Endothelial cell of umbilical vein (primary cell): Measurements from ENCODE around the gene CPB2. TPM values are rescaled to one million over a fixed set of nuclear protein-coding genes. Genes with fewer than 3 reads are reported as not detected.

Experiments used
- BruUV-seq: library from RNA; stranded (reverse); fragments of 400-500 nt; replicated peaks from 2 replicates; lab custom pipeline; 2021; lab: Mats Ljungman, UMichigan
- CTCF ChIA-PET: fragments of 300-600, 350-600 bp; sonication (Branson Sonifier 250); formaldehyde crosslinking; loops from one replicate; lab custom pipeline; 2021; ENCODE audit warnings: antibody characterized with exemption, inconsistent platforms; lab: Charles Lee
- POLR2A ChIA-PET: fragments of 300-600, 350-600 bp; sonication (Branson Sonifier 250); formaldehyde crosslinking; loops from one replicate; lab custom pipeline; 2021; ENCODE audit warnings: antibody characterized with exemption, inconsistent platforms; lab: Charles Lee
- DNase-seq: peaks from one replicate; pipeline ENCODE4 v3.0.0-alpha.2; 2011; ENCODE audit warnings: low read depth, low spot score
- FAIRE-seq: peaks from 2 replicates; lab custom pipeline; 2011; peaks lifted over from hg19 to GRCh38; lab: Jason Lieb, UNC
- H2AFZ ChIP-seq: 2 replicates; pipeline ENCODE4 v1.6.0; 2012; ENCODE audit warnings: low read depth, low read length, control low read depth, inconsistent platforms
- H3K27ac ChIP-seq: 2 replicates; pipeline ENCODE4 v1.5.1; 2011; ENCODE audit warnings: low read depth, mild to moderate bottlenecking, control low read depth, low read length, moderate library complexity; ENCODE audit not compliant: insufficient read depth
- H3K27me3 ChIP-seq, 2 experiments: 2 replicates each; pipeline versions ENCODE4 v1.6.0 to v1.6.1; 2011; ENCODE audit warnings: low read length in 2 of 2, mixed read lengths in 1 of 2; ENCODE audit not compliant: control insufficient read depth in 2 of 2, insufficient read depth in 2 of 2
- H3K36me3 ChIP-seq, 2 experiments: 2 replicates in 1 of 2; 3 replicates in 1 of 2; pipeline ENCODE4 v1.5.1; 2011; ENCODE audit warnings: low read length in 2 of 2, mild to moderate bottlenecking in 1 of 2, moderate library complexity in 1 of 2; ENCODE audit not compliant: control insufficient read depth in 2 of 2, insufficient read depth in 2 of 2; ENCODE audit errors: extremely low read depth in 1 of 2
- H3K4me1 ChIP-seq: 3 replicates; pipeline ENCODE4 v1.5.1; 2011; ENCODE audit warnings: mild to moderate bottlenecking, low read length; ENCODE audit not compliant: control insufficient read depth, insufficient read depth; ENCODE audit errors: extremely low read depth
- H3K4me2 ChIP-seq: 2 replicates; pipeline ENCODE4 v1.6.1; 2011; ENCODE audit warnings: low read length, control low read depth, mixed read lengths; ENCODE audit not compliant: insufficient read depth
- H3K4me3 ChIP-seq, 3 experiments: fragments of 200-600 bp in 1 of 3; sonication (generic), shearing (Covaris generic) in 1 of 3; replicated peaks in 1 of 3; 2 replicates each; pipeline ENCODE4 v1.5.1; 2011 to 2016; ENCODE audit warnings: control low read depth in 3 of 3, low read length in 3 of 3, mild to moderate bottlenecking in 2 of 3, inconsistent platforms in 1 of 3, low read depth in 1 of 3, moderate library complexity in 1 of 3; ENCODE audit not compliant: insufficient read depth in 1 of 3
- H3K79me2 ChIP-seq: 2 replicates; pipeline ENCODE4 v1.6.0; 2012; ENCODE audit warnings: low read length, inconsistent platforms; ENCODE audit not compliant: control insufficient read depth, insufficient read depth
- H3K9ac ChIP-seq: replicated peaks from 2 replicates; pipeline ENCODE3; 2011; ENCODE audit warnings: low read length, control low read depth; ENCODE audit not compliant: insufficient read depth; ENCODE audit errors: extremely low read depth
- H3K9me1 ChIP-seq: replicated peaks from 3 replicates; pipeline ENCODE4 v1.6.0; 2011; ENCODE audit warnings: mild to moderate bottlenecking, low read length; ENCODE audit not compliant: control insufficient read depth, insufficient read depth; ENCODE audit errors: extremely low read depth
- H3K9me3 ChIP-seq: replicated peaks from 2 replicates; pipeline ENCODE4 v1.5.1; 2012; ENCODE audit warnings: low read length, inconsistent platforms; ENCODE audit not compliant: control insufficient read depth, insufficient read depth
- H4K20me1 ChIP-seq: replicated peaks from 2 replicates; pipeline ENCODE3; 2011; ENCODE audit warnings: mild to moderate bottlenecking, low read length; ENCODE audit not compliant: control insufficient read depth, insufficient read depth; ENCODE audit errors: extremely low read depth
- EZH2 ChIP-seq: IDR thresholded peaks from 2 replicates; pipeline ENCODE4 v1.6.1; 2012; ENCODE audit warnings: borderline replicate concordance, low read depth, mild to moderate bottlenecking, moderate library complexity, low read length, inconsistent platforms; ENCODE audit not compliant: severe bottlenecking
- FOS ChIP-seq: IDR thresholded peaks from 2 replicates; pipeline ENCODE4 v1.6.1; 2011; ENCODE audit warnings: mild to moderate bottlenecking, low read length, moderate library complexity, borderline replicate concordance; ENCODE audit not compliant: insufficient read depth
- GATA2 ChIP-seq: IDR thresholded peaks from 2 replicates; pipeline ENCODE4 v1.7.0; 2011; ENCODE audit warnings: low read depth, mild to moderate bottlenecking, moderate library complexity, mixed read lengths, low read length; ENCODE audit not compliant: insufficient read length, insufficient read depth
- JUN ChIP-seq: IDR thresholded peaks from 2 replicates; pipeline ENCODE4 v1.6.1; 2011; ENCODE audit warnings: borderline replicate concordance, low read depth; ENCODE audit not compliant: insufficient read length, insufficient read depth
- MYC ChIP-seq: IDR thresholded peaks from one replicate; pipeline ENCODE4 v1.6.1; 2011; ENCODE audit warnings: mild to moderate bottlenecking, low read depth, low read length
- POLR2A ChIP-seq: IDR thresholded peaks from 2 replicates; pipeline ENCODE4 v1.6.1; 2012; ENCODE audit warnings: low read depth, mild to moderate bottlenecking, control low read depth, low read length
- POLR2AphosphoS5 ChIP-seq: IDR thresholded peaks from 2 replicates; pipeline ENCODE4 v1.6.1; 2012; ENCODE audit warnings: low read depth, mild to moderate bottlenecking, control low read depth, low read length, moderate library complexity; ENCODE audit not compliant: insufficient read depth
- dilution Hi-C: fragments of 300-500 bp; cut with MboI; formaldehyde crosslinking; loops from one replicate; pipeline ENCODE4 v1.15.0; 2019; ENCODE audit warnings: low sequenced_read_pairs; ENCODE audit not compliant: extremely low pct_ligation_motif_present
- intact Hi-C: fragments of 100-400 bp; cut with micrococcal nuclease; formaldehyde crosslinking; loops from one replicate; pipeline ENCODE4 v1.10.0; 2022
- polyA plus RNA-seq, 4 experiments: library from polyadenylated mRNA; depleted of rRNA in 3 of 4; stranded (reverse) in 3 of 4; unstranded in 1 of 4; fragments of >200 nt; gene quantifications; 2 replicates each; pipeline versions ENCODE4 v1.2.1 to v1.2.3, GENCODE V29; 2011 to 2012; ENCODE audit warnings: missing spikeins in 1 of 4
- total RNA-seq: library from RNA; stranded (reverse); gene quantifications from 2 replicates; pipeline ENCODE4 v1.2.3, GENCODE V29; 2021
- TF ChIP-seq, protein P1 (sequence below): IDR thresholded peaks from 2 replicates; pipeline ENCODE4 v1.6.1; 2011; ENCODE audit not compliant: insufficient read depth, insufficient read length
- TF ChIP-seq, protein P2 (sequence below), 2 donors: IDR thresholded peaks; 1 replicate in 1 of 2; 2 replicates in 1 of 2; pipeline ENCODE4 v1.5.1; 2011; ENCODE audit warnings: low read length in 2 of 2, mild to moderate bottlenecking in 2 of 2, moderate library complexity in 2 of 2, control low read depth in 1 of 2, inconsistent platforms in 1 of 2, low read depth in 1 of 2; ENCODE audit not compliant: insufficient read depth in 1 of 2; ENCODE audit errors: extremely low read depth in 1 of 2

The CPB2 gene
- total and polyA plus RNA-seq, 2 donors (not counting 3 experiments of a cell fraction or from before 2014, with no cell fraction given): not detected

DNA sequence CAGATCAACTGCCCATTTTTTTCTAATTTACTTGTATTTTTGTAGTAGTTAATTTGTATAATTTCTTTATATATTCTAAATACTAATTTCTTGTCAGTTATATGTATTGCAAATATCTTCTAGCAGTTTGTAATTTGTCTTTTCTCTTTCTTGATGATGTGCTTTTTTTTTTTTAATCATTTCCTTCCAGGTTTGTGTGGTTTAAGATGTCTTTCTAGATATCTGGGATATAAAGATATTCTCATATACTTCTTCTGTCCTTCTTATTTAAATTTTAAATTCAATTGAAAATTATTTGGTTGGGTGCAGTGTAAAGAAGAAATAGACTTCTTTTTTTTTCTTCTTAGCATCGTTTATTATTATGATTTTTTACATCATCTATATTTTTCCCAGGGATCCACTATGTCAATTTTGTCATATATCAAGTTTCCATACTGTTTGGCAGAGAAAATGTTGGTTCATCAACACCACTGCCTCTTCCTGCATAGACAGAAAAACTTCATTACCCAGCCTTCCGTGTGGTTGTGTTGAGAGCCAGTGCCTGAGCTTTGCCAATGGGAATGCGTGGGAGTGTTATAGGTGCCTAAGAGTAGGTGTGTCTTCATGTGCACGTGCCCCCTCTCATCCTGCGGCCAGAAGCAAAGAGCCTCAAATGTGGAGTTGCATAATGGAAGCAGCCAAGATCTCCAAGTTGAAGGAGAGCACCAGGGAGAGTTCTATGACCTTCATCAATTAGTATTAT lies 15.8 kb downstream of the CPB2 start:
- Histone ChIP-seq H3K4me2 (no peak overlapping the region), H3K9me1 (no peaks in the 10 kb centered on the region), H3K27me3 (peaks cover under 1 to 10% of the 10 kb centered on the region in 2 experiments), H3K9ac (no peak overlapping the region), H2AFZ (no peak overlapping the region), H3K9me3 (no peaks in the 10 kb centered on the region), H4K20me1 (no peaks in the 10 kb centered on the region), H3K4me1 (no peaks in the 10 kb centered on the region), H3K27ac (no peak overlapping the region), H3K36me3 (no peaks in the 10 kb centered on the region), H3K4me3 (no peak overlapping the region), H3K79me2 (no peaks in the 10 kb centered on the region)
- DNase-seq (no peak), FAIRE-seq (no peak)
- no TSS peak for BruUV-seq
- TF ChIP-seq, protein P1, sequence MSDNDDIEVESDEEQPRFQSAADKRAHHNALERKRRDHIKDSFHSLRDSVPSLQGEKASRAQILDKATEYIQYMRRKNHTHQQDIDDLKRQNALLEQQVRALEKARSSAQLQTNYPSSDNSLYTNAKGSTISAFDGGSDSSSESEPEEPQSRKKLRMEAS: no peak
- dilution Hi-C loops (no loop called here), intact Hi-C loops (no loop called here)
- CTCF ChIA-PET: no interaction called here
- POLR2A ChIA-PET: no interaction called here

DNA sequence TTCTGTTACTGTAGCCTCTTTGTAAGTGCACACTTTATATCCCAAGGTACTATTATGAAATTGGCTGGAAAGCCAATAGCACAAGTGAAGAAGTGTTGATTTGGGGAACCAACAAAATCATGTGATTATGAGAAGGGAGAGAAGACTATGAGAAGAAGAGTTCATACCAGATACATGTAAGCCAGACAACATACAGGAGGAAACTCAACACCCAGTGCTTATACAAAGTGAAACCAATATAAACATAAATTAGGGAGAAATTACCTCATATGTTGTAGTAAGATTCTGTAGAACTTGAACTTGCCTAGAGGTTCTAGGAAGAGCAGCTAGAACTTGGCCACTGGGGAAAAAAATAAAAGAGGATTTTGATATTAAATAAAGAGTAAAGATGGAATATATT lies 17.4 kb downstream of the CPB2 start:
- no peak overlapping the region for H3K4me2 ChIP-seq
- no peaks in the 10 kb centered on the region for H3K79me2 ChIP-seq
- H3K4me1 ChIP-seq: no peaks in the 10 kb centered on the region
- H2AFZ ChIP-seq: no peak overlapping the region
- CTCF ChIA-PET: no interaction called here
- H3K27me3 ChIP-seq: peaks cover 0 to 6% of the 10 kb centered on the region in 2 experiments
- POLR2A ChIA-PET: no interaction called here
- no peaks in the 10 kb centered on the region for H3K9me3 ChIP-seq
- DNase-seq (no peak), FAIRE-seq (no peak)
- dilution Hi-C loops (no loop called here), intact Hi-C loops (no loop called here)
- BruUV-seq: no TSS peak
- no peak overlapping the region for H3K27ac ChIP-seq
- no peak overlapping the region for H3K9ac ChIP-seq
- no peaks in the 10 kb centered on the region for H3K36me3 ChIP-seq
- no peak overlapping the region for H3K4me3 ChIP-seq
- TF ChIP-seq MYC (no peak), EZH2 (no peak), POLR2A (no peak), FOS (no peak), POLR2AphosphoS5 (no peak), JUN (no peak), GATA2 (no peak)
- TF ChIP-seq, protein P1: no peak
- TF ChIP-seq, protein P2, sequence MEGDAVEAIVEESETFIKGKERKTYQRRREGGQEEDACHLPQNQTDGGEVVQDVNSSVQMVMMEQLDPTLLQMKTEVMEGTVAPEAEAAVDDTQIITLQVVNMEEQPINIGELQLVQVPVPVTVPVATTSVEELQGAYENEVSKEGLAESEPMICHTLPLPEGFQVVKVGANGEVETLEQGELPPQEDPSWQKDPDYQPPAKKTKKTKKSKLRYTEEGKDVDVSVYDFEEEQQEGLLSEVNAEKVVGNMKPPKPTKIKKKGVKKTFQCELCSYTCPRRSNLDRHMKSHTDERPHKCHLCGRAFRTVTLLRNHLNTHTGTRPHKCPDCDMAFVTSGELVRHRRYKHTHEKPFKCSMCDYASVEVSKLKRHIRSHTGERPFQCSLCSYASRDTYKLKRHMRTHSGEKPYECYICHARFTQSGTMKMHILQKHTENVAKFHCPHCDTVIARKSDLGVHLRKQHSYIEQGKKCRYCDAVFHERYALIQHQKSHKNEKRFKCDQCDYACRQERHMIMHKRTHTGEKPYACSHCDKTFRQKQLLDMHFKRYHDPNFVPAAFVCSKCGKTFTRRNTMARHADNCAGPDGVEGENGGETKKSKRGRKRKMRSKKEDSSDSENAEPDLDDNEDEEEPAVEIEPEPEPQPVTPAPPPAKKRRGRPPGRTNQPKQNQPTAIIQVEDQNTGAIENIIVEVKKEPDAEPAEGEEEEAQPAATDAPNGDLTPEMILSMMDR (IDR thresholded peaks at IDR 0.05; ENCODE audit: extremely low read depth in 1 of 2, insufficient read depth in 1 of 2, low read depth in 1 of 2, low read length in 2 of 2): no peak
- H3K9me1 ChIP-seq: no peaks in the 10 kb centered on the region
- no peaks in the 10 kb centered on the region for H4K20me1 ChIP-seq
